ENCODE results near the gene CDC42BPA.

DNA sequence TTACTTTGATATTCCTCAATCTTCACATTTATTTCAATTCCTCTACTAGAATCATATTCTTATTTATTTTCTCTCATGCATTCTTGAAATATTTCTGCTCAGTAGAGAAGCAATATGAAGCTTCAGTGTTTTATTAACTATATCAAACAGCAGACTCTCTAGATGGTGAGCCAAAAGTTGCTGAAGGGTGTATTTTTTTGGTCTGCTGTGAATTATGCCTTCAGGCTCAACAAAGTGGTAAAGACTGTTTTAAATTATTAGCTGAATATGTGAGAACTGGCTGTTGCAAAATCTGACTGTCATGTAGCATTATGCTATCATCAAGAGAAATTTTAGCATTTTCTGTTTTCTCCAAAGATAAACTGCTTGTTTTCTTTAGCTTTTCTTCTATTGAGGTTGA lies 24.9 kb upstream of the CDC42BPA start:
- TF ChIP-seq, protein P1, sequence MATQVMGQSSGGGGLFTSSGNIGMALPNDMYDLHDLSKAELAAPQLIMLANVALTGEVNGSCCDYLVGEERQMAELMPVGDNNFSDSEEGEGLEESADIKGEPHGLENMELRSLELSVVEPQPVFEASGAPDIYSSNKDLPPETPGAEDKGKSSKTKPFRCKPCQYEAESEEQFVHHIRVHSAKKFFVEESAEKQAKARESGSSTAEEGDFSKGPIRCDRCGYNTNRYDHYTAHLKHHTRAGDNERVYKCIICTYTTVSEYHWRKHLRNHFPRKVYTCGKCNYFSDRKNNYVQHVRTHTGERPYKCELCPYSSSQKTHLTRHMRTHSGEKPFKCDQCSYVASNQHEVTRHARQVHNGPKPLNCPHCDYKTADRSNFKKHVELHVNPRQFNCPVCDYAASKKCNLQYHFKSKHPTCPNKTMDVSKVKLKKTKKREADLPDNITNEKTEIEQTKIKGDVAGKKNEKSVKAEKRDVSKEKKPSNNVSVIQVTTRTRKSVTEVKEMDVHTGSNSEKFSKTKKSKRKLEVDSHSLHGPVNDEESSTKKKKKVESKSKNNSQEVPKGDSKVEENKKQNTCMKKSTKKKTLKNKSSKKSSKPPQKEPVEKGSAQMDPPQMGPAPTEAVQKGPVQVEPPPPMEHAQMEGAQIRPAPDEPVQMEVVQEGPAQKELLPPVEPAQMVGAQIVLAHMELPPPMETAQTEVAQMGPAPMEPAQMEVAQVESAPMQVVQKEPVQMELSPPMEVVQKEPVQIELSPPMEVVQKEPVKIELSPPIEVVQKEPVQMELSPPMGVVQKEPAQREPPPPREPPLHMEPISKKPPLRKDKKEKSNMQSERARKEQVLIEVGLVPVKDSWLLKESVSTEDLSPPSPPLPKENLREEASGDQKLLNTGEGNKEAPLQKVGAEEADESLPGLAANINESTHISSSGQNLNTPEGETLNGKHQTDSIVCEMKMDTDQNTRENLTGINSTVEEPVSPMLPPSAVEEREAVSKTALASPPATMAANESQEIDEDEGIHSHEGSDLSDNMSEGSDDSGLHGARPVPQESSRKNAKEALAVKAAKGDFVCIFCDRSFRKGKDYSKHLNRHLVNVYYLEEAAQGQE (IDR thresholded peaks at IDR 0.05), result no peak
- TF ChIP-seq MYC (IDR thresholded peaks at IDR 0.05; ENCODE audit: borderline replicate concordance, low read length), result no peak
- no peak for TF ChIP-seq MAZ (IDR thresholded peaks at IDR 0.05; ENCODE audit: borderline replicate concordance, low read depth, low read length)
- TF ChIP-seq, protein P2, sequence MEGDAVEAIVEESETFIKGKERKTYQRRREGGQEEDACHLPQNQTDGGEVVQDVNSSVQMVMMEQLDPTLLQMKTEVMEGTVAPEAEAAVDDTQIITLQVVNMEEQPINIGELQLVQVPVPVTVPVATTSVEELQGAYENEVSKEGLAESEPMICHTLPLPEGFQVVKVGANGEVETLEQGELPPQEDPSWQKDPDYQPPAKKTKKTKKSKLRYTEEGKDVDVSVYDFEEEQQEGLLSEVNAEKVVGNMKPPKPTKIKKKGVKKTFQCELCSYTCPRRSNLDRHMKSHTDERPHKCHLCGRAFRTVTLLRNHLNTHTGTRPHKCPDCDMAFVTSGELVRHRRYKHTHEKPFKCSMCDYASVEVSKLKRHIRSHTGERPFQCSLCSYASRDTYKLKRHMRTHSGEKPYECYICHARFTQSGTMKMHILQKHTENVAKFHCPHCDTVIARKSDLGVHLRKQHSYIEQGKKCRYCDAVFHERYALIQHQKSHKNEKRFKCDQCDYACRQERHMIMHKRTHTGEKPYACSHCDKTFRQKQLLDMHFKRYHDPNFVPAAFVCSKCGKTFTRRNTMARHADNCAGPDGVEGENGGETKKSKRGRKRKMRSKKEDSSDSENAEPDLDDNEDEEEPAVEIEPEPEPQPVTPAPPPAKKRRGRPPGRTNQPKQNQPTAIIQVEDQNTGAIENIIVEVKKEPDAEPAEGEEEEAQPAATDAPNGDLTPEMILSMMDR (IDR thresholded peaks at IDR 0.05), result no peak
- no peak for TF ChIP-seq NFE2L2 (conservative IDR thresholded peaks at IDR 0.05; ENCODE audit: low read length)
